NCI-H2196 treated with DMSO at 0.1 percent for 48 hours (cell line): ENCODE measurements around the gene PHF2.
"Not testable (repeated sequence)": the region's sequence is repeated elsewhere in the genome, so short reads cannot be mapped to it uniquely, and the experiment has no call there.

Source experiments
- DNase-seq: peaks from one replicate; lab custom pipeline; 2025; ENCODE audit not compliant: unreplicated experiment; lab: John Stamatoyannopoulos, UW

Gene PHF2

GRCh38 chr9:93663877-93664548, 87.6 kb downstream of the PHF2 start:
- DNase-seq: no peak

GRCh38 chr9:93664549-93665120, 88.3 kb downstream of the PHF2 start:
- DNase-seq: no peak

- no peak for DNase-seq
Measured at GRCh38 chr9:93665128-93665636, 88.8 kb downstream of the PHF2 start.

GRCh38 chr9:93665637-93666438, 89.5 kb downstream of the PHF2 start:
- no peak for DNase-seq

GRCh38 chr9:93666439-93666784, 90.0 kb downstream of the PHF2 start:
- not testable (repeated sequence) for DNase-seq

GRCh38 chr9:93667006-93667405, 90.6 kb downstream of the PHF2 start:
- DNase-seq: no peak

GRCh38 chr9:93667627-93668026, 91.2 kb downstream of the PHF2 start:
- no peak for DNase-seq

GRCh38 chr9:93668261-93668871, 92.0 kb downstream of the PHF2 start:
- no peak for DNase-seq

GRCh38 chr9:93669116-93669957, 93.0 kb downstream of the PHF2 start:
- no peak for DNase-seq

GRCh38 chr9:93669958-93670207, 93.5 kb downstream of the PHF2 start:
- DNase-seq: no peak

- DNase-seq: no peak
Measured at GRCh38 chr9:93670208-93671019, 94.0 kb downstream of the PHF2 start.

- DNase-seq: no peak
Measured at GRCh38 chr9:93671020-93671338, 94.6 kb downstream of the PHF2 start.

GRCh38 chr9:93672330-93673020, 96.1 kb downstream of the PHF2 start:
- DNase-seq: not testable (repeated sequence)

- DNase-seq: peak; percentile 45
Measured at GRCh38 chr9:93673021-93673838, 96.8 kb downstream of the PHF2 start.

- no peak for DNase-seq
Measured at GRCh38 chr9:93673839-93674334, 97.5 kb downstream of the PHF2 start.

- DNase-seq: no peak
Measured at GRCh38 chr9:93674580-93675335, 98.4 kb downstream of the PHF2 start.

GRCh38 chr9:93675336-93676150, 99.2 kb downstream of the PHF2 start:
- no peak for DNase-seq
